ENCODE measurements around the gene TRPV3.
"Not testable (repeated sequence)": the region's sequence is repeated elsewhere in the genome, so short reads cannot be mapped to it uniquely, and the experiment has no call there.

The TRPV3 gene

GRCh38 chr17:3573246-3574100 lies 15.9 kb upstream of the TRPV3 start:
- DNase-seq = no peak

DNA sequence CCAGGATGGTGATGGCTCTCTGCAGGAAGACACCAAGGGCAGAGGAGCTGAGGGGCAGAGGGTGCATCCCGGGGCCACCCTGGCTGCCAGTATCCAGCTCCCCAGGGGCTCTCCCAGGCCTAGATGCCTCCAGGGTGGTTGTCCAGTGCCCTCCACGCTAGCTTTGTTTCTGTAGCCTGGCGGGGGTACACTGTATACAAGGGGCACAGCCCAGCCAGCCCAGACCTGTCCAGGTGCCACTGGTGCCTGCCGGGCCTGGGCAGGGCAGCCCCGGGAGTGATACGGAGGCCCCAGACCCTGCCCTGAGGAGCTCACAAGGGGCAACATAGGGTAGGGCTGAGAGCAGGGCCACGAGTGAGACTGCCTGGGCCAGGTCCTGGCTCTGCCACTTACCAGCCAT lies 14.6 kb upstream of the TRPV3 start:
- DNase-seq = no peak

DNA sequence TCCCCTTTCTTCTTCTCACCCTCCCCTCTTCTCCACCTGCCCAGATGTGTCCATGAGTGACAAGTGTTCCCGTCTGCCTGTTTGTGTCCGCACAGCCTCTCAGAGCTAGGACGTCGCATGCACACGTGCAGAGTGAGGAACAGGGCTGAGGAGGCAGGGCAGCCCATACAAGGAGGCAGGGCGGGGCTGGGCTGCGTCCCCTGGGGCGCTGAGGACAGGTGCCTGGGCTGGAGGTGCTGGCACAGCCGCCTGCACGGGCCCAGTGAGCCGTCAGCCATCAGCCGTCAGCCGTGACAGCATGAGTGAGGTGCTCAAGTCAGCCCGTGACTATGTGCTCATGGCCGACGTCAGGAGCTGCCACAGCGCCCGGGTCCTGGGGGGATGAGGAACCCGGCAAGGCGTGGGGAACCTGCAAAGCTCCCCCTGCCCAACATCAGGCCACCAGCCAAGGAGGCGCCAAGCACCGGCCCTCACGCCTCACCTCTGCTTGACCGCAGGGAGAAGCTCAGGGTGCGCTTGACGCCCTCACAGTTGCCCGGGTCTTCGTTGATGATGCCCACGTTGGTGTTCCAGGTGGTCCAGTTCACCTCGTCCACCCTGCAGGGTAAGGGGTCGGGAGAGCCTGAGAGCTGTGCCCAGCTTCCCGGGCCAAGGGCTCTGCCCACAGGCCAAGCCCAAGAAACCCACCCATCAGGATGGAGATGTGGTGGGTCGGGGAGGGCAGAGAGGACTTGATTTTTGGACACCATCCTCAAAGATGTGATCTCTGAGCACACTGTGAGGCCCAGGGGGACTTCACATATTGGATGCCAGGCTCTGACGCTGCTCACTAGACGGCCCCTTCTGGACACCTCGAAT lies 13.7 kb upstream of the TRPV3 start:
- no peak for DNase-seq

DNA sequence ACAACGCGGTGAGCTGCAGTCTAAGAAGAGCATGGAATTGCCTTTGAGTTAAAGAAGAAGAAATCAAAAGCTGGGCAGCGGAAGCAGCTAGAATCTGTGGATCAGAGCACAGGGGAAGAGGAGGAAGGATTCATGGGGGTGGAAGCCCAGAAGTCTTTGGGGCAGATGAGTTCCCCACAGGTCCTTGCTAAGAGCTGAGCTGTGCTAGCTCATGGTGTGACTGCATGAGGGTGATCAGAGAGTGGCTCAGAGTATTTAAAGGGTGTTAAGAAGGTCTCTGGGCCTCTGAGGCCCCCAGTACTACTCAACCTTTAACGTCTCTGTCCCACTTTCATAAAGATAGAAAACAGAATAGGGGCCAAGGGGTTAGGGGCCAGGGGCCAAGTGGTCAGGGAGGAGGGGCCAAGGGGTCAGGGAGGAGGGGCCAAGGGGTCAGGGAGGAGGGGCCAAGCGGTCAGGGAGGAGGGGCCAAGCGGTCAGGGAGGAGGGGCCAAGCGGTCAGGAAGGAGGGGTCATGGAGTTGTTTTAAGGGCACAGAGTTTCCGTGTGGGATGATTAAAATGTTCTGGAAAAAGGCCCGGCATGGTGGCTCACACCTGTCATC lies 12.0 kb upstream of the TRPV3 start:
- no peak for DNase-seq

DNA sequence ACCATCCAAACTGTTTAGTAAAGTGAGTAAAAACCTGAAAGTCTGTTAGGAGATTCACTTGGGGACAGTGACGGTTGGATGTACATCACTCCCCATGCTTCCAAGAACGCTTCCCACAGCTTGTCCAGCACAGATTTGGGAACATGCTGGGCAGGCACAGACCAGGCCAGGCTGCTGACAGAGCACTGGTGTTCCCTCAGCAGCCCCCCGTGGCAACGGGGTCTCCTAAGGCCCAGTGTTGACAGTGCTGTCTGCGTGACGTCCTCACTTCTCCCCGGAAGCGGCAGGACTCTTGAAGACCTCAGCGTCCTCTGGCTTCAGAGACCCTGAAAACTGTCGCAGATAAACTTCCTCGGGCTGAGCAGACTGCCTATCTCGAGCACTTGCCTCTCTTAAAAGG lies 8.9 kb upstream of the TRPV3 start:
- DNase-seq = no peak

DNA sequence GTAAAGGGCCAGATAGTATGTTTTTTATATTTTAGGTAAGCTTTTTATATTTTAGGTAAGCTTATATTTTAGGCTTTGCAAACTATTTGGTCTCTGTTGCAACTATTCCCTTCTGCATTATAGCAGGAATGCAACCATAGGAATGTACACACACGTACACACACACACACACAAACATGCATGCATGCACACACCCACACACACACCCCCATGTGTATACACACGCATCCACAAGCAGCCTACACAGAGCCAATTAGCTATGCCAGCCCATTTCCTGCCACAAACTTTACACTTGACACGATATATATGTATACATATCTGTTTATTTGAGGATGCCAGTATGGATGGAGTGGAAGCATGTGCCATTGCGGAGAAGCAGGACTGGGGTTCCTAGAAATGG lies 7.5 kb upstream of the TRPV3 start:
- no peak for DNase-seq

GRCh38 chr17:3564241-3564640 lies 6.6 kb upstream of the TRPV3 start:
- DNase-seq = not testable (repeated sequence)

DNA sequence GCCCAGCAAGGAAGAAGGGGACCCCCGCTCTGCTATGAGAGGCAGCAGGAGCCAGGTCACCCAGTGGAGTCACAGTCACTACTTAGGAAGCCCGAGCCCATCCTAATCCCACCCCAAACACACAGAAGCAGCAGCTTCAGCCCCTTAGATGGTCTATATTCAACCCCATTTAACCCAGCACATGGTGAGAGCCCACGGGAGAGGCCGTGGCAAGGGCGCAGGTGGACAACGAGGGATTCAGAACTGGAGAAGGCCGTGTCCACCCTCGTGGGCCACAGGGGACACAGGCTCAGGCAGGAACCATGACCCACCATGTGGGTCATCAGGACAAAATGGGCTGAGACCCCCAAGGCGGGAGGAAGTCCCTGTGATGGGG lies 1.6 kb upstream of the TRPV3 start:
- DNase-seq = no peak

DNA sequence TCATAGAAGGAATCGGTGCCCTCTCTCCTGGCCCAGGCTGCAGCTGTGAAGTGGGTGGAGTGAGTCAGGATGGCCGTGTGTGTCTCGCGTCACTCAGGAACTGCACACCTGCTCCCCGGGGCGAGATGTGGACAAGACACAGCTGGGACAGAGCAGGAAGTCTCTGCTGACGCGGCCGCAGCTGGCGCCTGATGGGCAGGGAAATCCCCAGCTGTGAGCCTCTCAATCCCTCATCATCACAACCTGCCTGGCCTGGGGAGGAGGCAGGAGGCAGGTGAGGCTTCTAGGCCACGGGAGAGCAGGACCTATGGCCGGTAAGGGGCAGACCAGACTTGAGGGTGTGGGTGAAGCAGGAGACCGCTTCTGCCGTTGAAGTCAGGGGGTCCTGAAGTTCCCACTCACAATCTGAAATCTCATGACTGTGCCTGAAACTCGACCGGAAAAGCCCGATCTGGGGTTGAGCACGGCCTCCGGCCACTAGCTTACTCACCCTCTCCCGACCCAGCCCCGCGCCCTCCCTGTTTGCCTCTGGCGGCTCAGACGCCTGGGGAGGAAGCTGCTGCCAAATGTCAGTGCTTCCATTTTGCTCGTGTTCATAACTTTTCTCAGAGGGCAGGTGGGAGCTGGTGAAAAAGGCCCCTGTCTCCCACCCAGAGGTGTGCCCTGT lies 1.1 kb upstream of the TRPV3 start:
- DNase-seq = peak in 3 of 4 experiments; percentile 13 to 44 (median 26)

DNA sequence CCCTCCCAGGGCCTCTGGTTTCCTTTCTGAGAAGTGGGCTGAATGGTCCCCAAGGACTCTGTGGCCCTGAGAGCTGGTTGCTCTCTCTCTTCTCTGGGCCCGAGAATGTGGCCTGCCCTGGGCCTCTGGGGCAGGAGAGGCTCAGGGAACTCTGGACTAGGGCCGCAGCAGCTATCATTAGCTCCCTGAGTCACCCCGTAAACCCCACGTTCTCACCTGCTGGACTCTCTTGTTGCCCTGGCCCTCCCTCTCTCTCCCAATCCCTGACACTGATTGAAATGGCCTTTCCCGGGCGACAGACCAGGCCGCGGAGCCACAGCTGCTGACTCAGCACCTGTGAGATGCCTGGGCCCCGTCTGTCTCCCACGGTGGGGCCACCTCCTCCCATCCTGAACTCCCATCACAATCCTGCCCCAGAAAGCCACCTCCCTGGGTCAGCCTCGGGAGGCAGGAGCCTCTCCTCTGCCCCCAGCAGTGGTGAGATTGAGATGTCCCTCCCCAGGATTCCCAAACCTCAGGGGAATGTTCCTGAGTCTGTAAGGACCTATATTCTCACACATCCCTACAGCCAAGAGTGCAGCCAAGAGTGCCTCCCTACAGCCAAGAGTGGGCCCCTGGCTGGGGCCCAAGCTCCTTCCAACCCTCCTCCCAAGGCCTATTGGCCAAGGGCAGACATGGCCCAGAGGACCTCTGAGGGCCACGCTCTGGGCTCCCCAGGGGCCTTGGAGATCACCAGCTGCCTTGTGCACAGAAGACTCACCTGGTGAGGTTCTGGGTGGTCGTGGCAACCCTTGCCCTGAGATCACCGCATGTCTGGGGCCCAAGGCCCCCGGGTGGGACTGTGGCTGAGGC lies 470 bp downstream of the TRPV3 start:
- no peak for DNase-seq

- no peak for DNase-seq
Measured at GRCh38 chr17:3556239-3556915, 1.2 kb downstream of the TRPV3 start.

GRCh38 chr17:3555189-3555796 lies 2.3 kb downstream of the TRPV3 start:
- DNase-seq = no peak

DNA sequence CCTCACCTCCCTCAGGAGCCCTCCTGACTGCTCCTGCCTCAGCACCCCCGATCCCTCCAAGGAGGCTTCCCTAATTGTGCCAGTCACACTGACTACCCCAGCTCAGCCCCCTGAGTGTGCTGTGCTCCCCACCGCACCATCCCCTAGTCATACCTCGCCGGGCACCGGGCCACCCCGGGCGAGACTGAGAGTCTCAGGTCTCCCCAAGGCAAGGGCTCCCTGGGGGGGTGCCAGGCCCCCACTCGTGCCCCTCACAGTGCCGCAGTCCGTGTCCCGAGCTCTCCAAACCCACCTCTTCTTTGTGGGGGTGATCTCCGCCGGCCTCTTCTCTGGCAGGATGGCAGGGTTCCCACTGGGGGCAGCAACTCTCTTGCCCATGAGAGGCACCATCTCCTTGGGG lies 3.2 kb downstream of the TRPV3 start:
- no peak for DNase-seq

GRCh38 chr17:3553419-3554401 lies 3.9 kb downstream of the TRPV3 start:
- no peak for DNase-seq

- no peak for DNase-seq
Measured at GRCh38 chr17:3552916-3553315, 4.7 kb downstream of the TRPV3 start.

DNA sequence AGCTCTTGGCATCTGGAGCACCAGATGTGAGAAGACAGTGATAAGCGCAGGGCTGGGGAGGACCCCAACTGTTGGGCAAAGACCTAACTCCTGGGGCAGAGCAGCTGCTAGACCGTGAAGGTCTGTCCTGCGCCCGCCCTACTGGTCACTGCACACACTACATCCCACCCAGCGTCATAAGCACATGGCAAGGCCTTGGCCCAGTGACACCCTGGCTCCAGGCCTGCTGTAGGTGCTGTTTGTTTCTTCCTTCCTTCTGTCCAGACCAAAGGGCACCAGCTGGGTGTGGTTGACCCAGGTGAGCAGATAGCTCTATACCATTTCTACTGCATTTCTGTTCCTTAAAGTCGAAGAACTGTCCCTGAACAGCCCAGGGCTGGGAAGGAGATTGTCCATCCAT lies 6.4 kb downstream of the TRPV3 start:
- DNase-seq = no peak

GRCh38 chr17:3549610-3550162 lies 7.9 kb downstream of the TRPV3 start:
- DNase-seq = no peak

- DNase-seq = no peak
Measured at GRCh38 chr17:3547628-3548027, 10.0 kb downstream of the TRPV3 start.

DNA sequence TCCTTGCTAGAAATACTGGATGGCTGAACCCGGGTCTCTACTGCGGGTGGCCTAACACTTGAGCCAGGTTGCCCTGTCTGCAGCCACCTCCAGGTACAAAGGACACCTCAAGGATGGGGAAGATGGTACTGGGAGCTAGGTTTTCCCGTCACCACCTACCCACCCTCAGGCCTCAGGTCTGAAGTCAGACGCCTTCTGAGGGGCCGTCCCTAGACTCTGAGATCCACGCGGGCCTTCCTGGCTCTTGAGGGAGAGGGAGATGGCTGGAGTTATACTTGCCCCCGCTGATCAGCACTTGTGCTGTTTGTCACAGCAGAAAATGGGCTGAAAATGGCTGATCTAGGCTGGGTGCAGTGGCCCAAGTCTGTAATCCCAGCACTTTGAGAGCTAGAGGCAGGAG lies 10.6 kb downstream of the TRPV3 start:
- no peak for DNase-seq

- no peak for DNase-seq
Measured at GRCh38 chr17:3546521-3546920, 11.1 kb downstream of the TRPV3 start.
